ENCODE results near the gene SPRY4.

SPRY4 gene

DNA sequence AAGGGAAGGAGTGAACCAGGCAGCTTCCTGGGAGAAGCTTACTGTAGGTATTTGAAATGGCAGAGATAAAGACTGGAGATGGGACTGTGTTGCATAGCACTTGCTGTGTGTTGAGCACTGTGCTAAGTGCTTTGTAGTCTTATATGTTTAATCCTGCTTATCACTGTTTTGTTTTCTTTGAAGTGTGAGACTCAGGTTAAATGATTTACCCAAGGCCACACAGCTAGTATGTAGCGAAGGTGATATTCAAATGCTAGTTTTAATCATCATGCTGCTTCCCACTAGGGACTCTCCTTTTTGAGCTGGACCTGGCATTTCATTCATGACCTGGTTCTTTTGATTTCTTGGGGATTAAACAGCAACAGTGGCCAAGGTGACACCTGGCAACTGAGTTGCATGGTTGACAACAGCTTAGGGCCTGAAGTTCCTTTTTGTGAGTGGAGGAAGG, 35.3 kb upstream of the SPRY4 start:
- Histone ChIP-seq H3K9me3 (ENCODE audit: control insufficient read depth, insufficient read depth, low read length) (peaks cover 5% of the 10 kb centered on the region; the same call in 1 of the 2 replicates), H3K4me2 (ENCODE audit: low read length) (no peak overlapping the region), H3K4me3 (ENCODE audit: low read length) (no peak overlapping the region), H3F3A (ENCODE audit: control insufficient read depth, insufficient read depth) (no peaks in the 10 kb centered on the region), H3K79me2 (ENCODE audit: control insufficient read depth, low read length) (no peaks in the 10 kb centered on the region), H3K9me2 (replicated peaks; ENCODE audit: control insufficient read depth, low read length) (no peaks in the 10 kb centered on the region), H3K27ac (ENCODE audit: low read depth, low read length) (no peak overlapping the region), H3K4me1 (ENCODE audit: control insufficient read depth, low read length) (peaks cover 24% of the 10 kb centered on the region), H3K36me3 (ENCODE audit: control insufficient read depth, low read length) (no peaks in the 10 kb centered on the region), H3K27me3 (ENCODE audit: control insufficient read depth, low read length) (peaks cover 79% of the 10 kb centered on the region), H4K20me1 (ENCODE audit: control insufficient read depth, insufficient read depth, low read depth, low read length) (peaks cover 8% of the 10 kb centered on the region; the same call in 1 of the 2 replicates)
- no peak for TF ChIP-seq EZH2phosphoT487 (IDR thresholded peaks at IDR 0.05; ENCODE audit: borderline replicate concordance, low read length)
- TF ChIP-seq, protein P1, sequence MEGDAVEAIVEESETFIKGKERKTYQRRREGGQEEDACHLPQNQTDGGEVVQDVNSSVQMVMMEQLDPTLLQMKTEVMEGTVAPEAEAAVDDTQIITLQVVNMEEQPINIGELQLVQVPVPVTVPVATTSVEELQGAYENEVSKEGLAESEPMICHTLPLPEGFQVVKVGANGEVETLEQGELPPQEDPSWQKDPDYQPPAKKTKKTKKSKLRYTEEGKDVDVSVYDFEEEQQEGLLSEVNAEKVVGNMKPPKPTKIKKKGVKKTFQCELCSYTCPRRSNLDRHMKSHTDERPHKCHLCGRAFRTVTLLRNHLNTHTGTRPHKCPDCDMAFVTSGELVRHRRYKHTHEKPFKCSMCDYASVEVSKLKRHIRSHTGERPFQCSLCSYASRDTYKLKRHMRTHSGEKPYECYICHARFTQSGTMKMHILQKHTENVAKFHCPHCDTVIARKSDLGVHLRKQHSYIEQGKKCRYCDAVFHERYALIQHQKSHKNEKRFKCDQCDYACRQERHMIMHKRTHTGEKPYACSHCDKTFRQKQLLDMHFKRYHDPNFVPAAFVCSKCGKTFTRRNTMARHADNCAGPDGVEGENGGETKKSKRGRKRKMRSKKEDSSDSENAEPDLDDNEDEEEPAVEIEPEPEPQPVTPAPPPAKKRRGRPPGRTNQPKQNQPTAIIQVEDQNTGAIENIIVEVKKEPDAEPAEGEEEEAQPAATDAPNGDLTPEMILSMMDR (IDR thresholded peaks at IDR 0.05; ENCODE audit: low read depth, low read length, poor library complexity, severe bottlenecking), result no peak

DNA sequence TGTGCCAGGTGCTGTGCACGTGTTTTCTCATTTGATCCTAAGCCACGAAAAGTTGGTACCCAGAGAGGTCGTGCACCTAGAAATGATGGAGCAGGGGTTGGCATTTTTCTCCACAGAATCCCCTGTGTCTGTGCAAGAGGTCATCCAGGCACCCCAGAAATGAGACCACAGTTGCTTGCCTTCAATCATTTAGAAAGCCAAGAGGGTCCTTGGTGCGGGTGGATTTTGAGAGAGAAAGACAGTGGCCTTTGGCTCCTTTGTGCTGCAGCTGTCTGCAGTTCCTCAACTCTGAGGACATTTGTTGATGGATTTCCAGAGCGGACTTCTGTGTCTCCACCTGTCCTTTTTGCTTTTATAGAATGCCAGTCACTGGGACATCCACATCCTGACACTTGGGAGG, 33.8 kb upstream of the SPRY4 start:
- Histone ChIP-seq H3K36me3 (ENCODE audit: control insufficient read depth, low read length) (no peaks in the 10 kb centered on the region), H3K9me2 (replicated peaks; ENCODE audit: control insufficient read depth, low read length) (no peaks in the 10 kb centered on the region), H4K20me1 (ENCODE audit: control insufficient read depth, insufficient read depth, low read depth, low read length) (peaks cover 11% of the 10 kb centered on the region), H3K27me3 (ENCODE audit: control insufficient read depth, low read length) (peaks cover 73% of the 10 kb centered on the region), H3K79me2 (ENCODE audit: control insufficient read depth, low read length) (no peaks in the 10 kb centered on the region), H3K4me1 (ENCODE audit: control insufficient read depth, low read length) (peaks cover 17% of the 10 kb centered on the region), H3K27ac (ENCODE audit: low read depth, low read length) (no peak overlapping the region), H3K4me2 (ENCODE audit: low read length) (no peak overlapping the region), H3K9me3 (ENCODE audit: control insufficient read depth, insufficient read depth, low read length) (peaks cover 5% of the 10 kb centered on the region; the same call in 1 of the 2 replicates), H3K4me3 (ENCODE audit: low read length) (no peak overlapping the region), H3F3A (ENCODE audit: control insufficient read depth, insufficient read depth) (no peaks in the 10 kb centered on the region)
- TF ChIP-seq, protein P1 (IDR thresholded peaks at IDR 0.05; ENCODE audit: low read depth, low read length, poor library complexity, severe bottlenecking), result no peak
- no peak for TF ChIP-seq EZH2phosphoT487 (IDR thresholded peaks at IDR 0.05; ENCODE audit: borderline replicate concordance, low read length)

DNA sequence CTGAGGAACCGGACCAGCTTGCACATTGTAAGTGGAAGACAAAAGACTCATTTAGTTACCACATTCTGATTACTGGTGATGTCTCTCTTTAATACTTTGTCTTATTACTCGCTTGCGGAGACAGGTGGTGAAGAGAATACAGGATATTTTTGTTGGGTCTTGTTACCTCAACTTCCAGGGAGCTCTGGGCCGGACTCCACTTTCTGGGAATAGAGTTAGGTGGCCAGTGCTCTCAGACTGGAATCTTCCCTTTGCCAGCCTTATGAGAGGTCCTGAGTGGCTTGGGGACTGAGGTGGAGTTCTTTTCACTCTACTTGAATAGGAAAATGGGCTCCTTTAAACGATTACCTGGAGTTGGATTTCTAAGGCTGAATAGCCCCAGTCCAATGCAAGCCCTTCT, 33.3 kb upstream of the SPRY4 start:
- H3K4me2 ChIP-seq (ENCODE audit: low read length), result no peak overlapping the region

More for the DNA sequence above, 33.3 kb upstream of the SPRY4 start:
- H3K9me3 ChIP-seq (ENCODE audit: control insufficient read depth, insufficient read depth, low read length), result peaks cover 5% of the 10 kb centered on the region; the same call in 1 of the 2 replicates
- no peak for TF ChIP-seq EZH2phosphoT487 (IDR thresholded peaks at IDR 0.05; ENCODE audit: borderline replicate concordance, low read length)
- TF ChIP-seq, protein P1 (IDR thresholded peaks at IDR 0.05; ENCODE audit: low read depth, low read length, poor library complexity, severe bottlenecking), result no peak
- H3F3A ChIP-seq (ENCODE audit: control insufficient read depth, insufficient read depth), result peaks cover under 1% of the 10 kb centered on the region; the same call in 1 of the 2 replicates
- H3K36me3 ChIP-seq (ENCODE audit: control insufficient read depth, low read length), result no peaks in the 10 kb centered on the region
- no peaks in the 10 kb centered on the region for H3K79me2 ChIP-seq (ENCODE audit: control insufficient read depth, low read length)
- H3K27me3 ChIP-seq (ENCODE audit: control insufficient read depth, low read length), result peaks cover 70% of the 10 kb centered on the region
- H3K9me2 ChIP-seq (replicated peaks; ENCODE audit: control insufficient read depth, low read length), result no peaks in the 10 kb centered on the region
- H3K4me1 ChIP-seq (ENCODE audit: control insufficient read depth, low read length), result peaks cover 17% of the 10 kb centered on the region
- H3K27ac ChIP-seq (ENCODE audit: low read depth, low read length), result no peak overlapping the region
- H3K4me3 ChIP-seq (ENCODE audit: low read length), result no peak overlapping the region
- H4K20me1 ChIP-seq (ENCODE audit: control insufficient read depth, insufficient read depth, low read depth, low read length), result peaks cover 11% of the 10 kb centered on the region
